Measurements from ENCODE around the gene KIAA0753.

The KIAA0753 gene

GRCh38 chr17:6639586-6640535 lies 650 bp downstream of the KIAA0753 start:
- peak; percentile 43 for DNase-seq

GRCh38 chr17:6639014-6639585 lies 1.4 kb downstream of the KIAA0753 start:
- no peak for DNase-seq

- DNase-seq: no peak
These were observed 2.2 kb downstream of the KIAA0753 start for GRCh38 chr17:6638046-6638908.

- no peak for DNase-seq
These were observed 3.1 kb downstream of the KIAA0753 start for GRCh38 chr17:6637458-6637840.

GRCh38 chr17:6636616-6637457 lies 3.7 kb downstream of the KIAA0753 start:
- no peak for DNase-seq

- no peak for DNase-seq
These were observed 4.4 kb downstream of the KIAA0753 start for GRCh38 chr17:6636105-6636504.

- no peak for DNase-seq
These were observed 7.2 kb downstream of the KIAA0753 start for GRCh38 chr17:6633263-6633662.

GRCh38 chr17:6632530-6632929 lies 8.0 kb downstream of the KIAA0753 start:
- DNase-seq: no peak

GRCh38 chr17:6630390-6630789 lies 10.1 kb downstream of the KIAA0753 start:
- no peak for DNase-seq

- no peak for DNase-seq
These were observed 13.5 kb downstream of the KIAA0753 start for GRCh38 chr17:6627019-6627418.

- DNase-seq: no peak
These were observed 13.9 kb downstream of the KIAA0753 start for GRCh38 chr17:6626616-6627015.

- DNase-seq: no peak
These were observed 16.6 kb downstream of the KIAA0753 start for GRCh38 chr17:6623941-6624340.

- no peak for DNase-seq
These were observed 29.3 kb downstream of the KIAA0753 start for GRCh38 chr17:6611231-6611630.

GRCh38 chr17:6610011-6610410 lies 30.5 kb downstream of the KIAA0753 start:
- DNase-seq: no peak

GRCh38 chr17:6608321-6608720 lies 32.2 kb downstream of the KIAA0753 start:
- DNase-seq: no peak

- no peak for DNase-seq
These were observed 35.4 kb downstream of the KIAA0753 start for GRCh38 chr17:6605142-6605541.

GRCh38 chr17:6603744-6604325 lies 36.7 kb downstream of the KIAA0753 start:
- DNase-seq: no peak

- DNase-seq: no peak
These were observed 38.4 kb downstream of the KIAA0753 start for GRCh38 chr17:6602141-6602540.

- no peak for DNase-seq
These were observed 41.1 kb downstream of the KIAA0753 start for GRCh38 chr17:6599364-6599763.

- no peak for DNase-seq
These were observed 42.8 kb downstream of the KIAA0753 start for GRCh38 chr17:6597727-6598126.

- DNase-seq: no peak
These were observed 43.6 kb downstream of the KIAA0753 start for GRCh38 chr17:6596941-6597340.

GRCh38 chr17:6596511-6596910 lies 44.0 kb downstream of the KIAA0753 start:
- DNase-seq: no peak

All from NCI-H2171 (cell line).